Activated CD8-positive, alpha-beta T cell treated with anti-CD3 and anti-CD28 coated beads for 36 hours (primary cell): Measurements from ENCODE around the gene LRG1. TPM values are rescaled to one million over a fixed set of nuclear protein-coding genes. Genes with fewer than 3 reads are reported as not detected.

Experiments
- ATAC-seq: fragments of 200-7000 bp; cut with Tn5 transposase; one replicate; pipeline ENCODE4 v1.10.0; 2021; ENCODE audit warnings: mild to moderate bottlenecking, moderate library complexity
- CTCF ChIA-PET: fragments of 350-600 bp; sonication (Branson Sonifier 250); formaldehyde crosslinking; loops from one replicate; lab custom pipeline; 2021; ENCODE audit warnings: antibody characterized with exemption; lab: Charles Lee
- POLR2A ChIA-PET: fragments of 350-600 bp; sonication (Branson Sonifier 250); formaldehyde crosslinking; loops from one replicate; lab custom pipeline; 2021; ENCODE audit warnings: antibody characterized with exemption; lab: Charles Lee
- DNase-seq: peaks from one replicate; pipeline ENCODE4 v3.0.0-alpha.2; 2020
- H3K27ac Mint-ChIP-seq: one replicate; pipeline ENCODE4 v1.8.0; 2021; ENCODE audit warnings: mild to moderate bottlenecking, mixed read lengths
- H3K27me3 Mint-ChIP-seq: one replicate; pipeline ENCODE4 v1.8.0; 2021; ENCODE audit warnings: mixed read lengths
- H3K36me3 Mint-ChIP-seq: one replicate; pipeline ENCODE4 v1.8.0; 2021; ENCODE audit warnings: low read depth, mixed read lengths
- H3K4me1 Mint-ChIP-seq: one replicate; pipeline ENCODE4 v1.8.0; 2021; ENCODE audit warnings: low read depth, mixed read lengths
- H3K4me3 Mint-ChIP-seq: one replicate; pipeline ENCODE4 v1.8.0; 2021; ENCODE audit warnings: mild to moderate bottlenecking, moderate library complexity, mixed read lengths
- H3K9me3 Mint-ChIP-seq: one replicate; pipeline ENCODE4 v1.8.0; 2021; ENCODE audit warnings: mixed read lengths
- intact Hi-C: fragments of 100-400 bp; cut with micrococcal nuclease; formaldehyde crosslinking; loops from one replicate; pipeline ENCODE4 v1.10.0; 2022
- total RNA-seq, 2 experiments: library from RNA; stranded (reverse); gene quantifications; one replicate each; pipeline ENCODE4 v1.2.3, GENCODE V29; 2021
- TF ChIP-seq, protein P1 (sequence below): fragments of 200-600 bp; IDR thresholded peaks from one replicate; pipeline ENCODE4 v1.8.0; 2022; ENCODE audit warnings: antibody characterized with exemption, mild to moderate bottlenecking

The LRG1 gene
- total RNA-seq, 2 experiments from 2014 or later = 0.09 TPM; not detected in 1

DNA sequence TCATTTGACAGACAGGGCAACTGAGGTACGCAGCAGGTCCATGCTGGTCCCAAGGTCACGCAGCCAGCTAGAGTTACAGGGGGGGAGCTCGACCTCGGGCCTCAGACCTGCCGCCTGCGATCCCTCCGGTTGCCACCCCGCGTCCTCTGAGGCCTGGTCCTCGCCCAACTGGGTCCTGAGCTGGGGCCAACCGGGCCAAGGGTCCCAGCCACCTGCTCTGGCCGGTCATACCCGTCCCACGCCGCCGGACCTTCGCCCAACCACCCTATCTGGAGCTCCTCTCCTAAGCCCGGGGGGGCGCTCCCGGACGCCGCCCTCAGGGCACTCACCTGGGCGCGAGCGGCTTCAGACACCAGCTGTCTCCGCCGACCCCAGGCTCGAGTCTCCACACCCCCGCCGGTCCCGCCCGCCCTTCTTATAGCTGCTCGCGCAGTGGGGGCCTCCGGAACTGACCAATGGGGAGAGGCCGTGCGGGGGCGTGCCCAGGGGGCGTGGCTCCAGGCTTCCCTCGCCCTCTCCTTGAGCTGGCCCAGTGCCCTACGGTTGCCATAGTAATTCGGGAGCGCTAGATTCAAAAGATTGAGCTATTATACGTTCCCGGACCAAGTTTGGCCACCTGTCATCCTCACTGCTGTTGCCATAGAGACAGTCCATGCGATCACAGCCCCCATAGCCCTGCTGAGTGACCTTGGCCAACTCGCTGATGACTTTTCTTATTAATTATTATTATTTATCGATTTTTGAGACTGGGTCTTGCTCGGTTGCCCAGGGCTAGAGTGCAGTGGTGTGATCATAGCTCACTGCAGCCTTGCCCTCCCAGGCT, 4.8 kb downstream of the LRG1 start, which contains the start of gene PLIN5:
Gene PLIN5 (minus strand): TSS at position 389 of the 823 bp plus-strand sequence. CDS start 1,150 bp downstream, outside the sequence.
- Mint-ChIP-seq H3K27ac (no peak within 1 kb of the TSS), H3K4me1 (peaks cover 10% of the 10 kb centered on the region), H3K36me3 (no peaks in the 10 kb centered on the region), H3K27me3 (peaks cover 12% of the 10 kb centered on the region), H3K4me3 (no peak within 1 kb of the TSS), H3K9me3 (no peaks in the 10 kb centered on the region)
- ATAC-seq (peak; percentile 80), DNase-seq (peak; percentile 70)
- POLR2A ChIA-PET = interaction anchor here (0.6 to 1.9 kb wide), 3 partner anchors 12 to 31 kb away, joined by 3 to 5 read pairs (median 4); no protein-coding TSS in a partner anchor
- CTCF ChIA-PET = interaction anchor here (0.7 to 3.4 kb wide), 6 partner anchors 11 to 101 kb away, joined by 3 to 39 read pairs (median 6); partner anchors contain the start of gene SEMA6B
- TF ChIP-seq, protein P1, sequence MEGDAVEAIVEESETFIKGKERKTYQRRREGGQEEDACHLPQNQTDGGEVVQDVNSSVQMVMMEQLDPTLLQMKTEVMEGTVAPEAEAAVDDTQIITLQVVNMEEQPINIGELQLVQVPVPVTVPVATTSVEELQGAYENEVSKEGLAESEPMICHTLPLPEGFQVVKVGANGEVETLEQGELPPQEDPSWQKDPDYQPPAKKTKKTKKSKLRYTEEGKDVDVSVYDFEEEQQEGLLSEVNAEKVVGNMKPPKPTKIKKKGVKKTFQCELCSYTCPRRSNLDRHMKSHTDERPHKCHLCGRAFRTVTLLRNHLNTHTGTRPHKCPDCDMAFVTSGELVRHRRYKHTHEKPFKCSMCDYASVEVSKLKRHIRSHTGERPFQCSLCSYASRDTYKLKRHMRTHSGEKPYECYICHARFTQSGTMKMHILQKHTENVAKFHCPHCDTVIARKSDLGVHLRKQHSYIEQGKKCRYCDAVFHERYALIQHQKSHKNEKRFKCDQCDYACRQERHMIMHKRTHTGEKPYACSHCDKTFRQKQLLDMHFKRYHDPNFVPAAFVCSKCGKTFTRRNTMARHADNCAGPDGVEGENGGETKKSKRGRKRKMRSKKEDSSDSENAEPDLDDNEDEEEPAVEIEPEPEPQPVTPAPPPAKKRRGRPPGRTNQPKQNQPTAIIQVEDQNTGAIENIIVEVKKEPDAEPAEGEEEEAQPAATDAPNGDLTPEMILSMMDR = no peak
- intact Hi-C loops = no loop called here

DNA sequence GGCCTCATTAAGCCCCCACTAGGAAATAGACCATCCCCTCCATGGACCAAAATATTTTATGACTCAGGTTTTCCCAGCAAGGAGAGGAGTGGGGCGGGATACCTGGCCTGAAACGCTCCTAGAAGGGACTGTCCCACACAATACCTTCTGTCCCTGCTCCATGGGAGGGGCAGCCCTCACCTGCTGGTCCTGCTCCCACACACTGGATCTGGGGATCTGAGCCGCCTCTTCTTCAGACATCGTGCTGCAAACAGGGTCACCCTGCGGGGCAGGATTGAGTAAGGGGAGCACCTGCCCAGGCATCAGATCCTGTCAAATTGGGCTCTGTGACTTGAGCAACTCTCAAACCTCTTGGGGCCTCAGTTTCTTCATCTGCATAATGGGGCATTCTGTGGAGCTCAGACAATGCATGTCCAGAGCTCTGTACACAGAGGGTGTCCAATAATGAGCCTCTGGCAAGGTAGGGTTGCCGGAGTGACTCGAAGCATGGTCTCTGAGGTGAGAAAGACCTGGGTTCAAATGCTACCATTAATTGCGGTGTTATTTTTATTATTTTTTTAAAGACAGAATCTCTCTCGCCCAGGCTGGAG, 5.9 kb downstream of the LRG1 start:
- H3K27me3 Mint-ChIP-seq = peaks cover 8% of the 10 kb centered on the region
- H3K4me1 Mint-ChIP-seq = peaks cover 5% of the 10 kb centered on the region
- no peaks in the 10 kb centered on the region for H3K36me3 Mint-ChIP-seq
- no peaks in the 10 kb centered on the region for H3K9me3 Mint-ChIP-seq
- DNase-seq (no peak), ATAC-seq (no peak)
- no peak overlapping the region for H3K4me3 Mint-ChIP-seq
- POLR2A ChIA-PET = interaction anchor here (1.7 kb wide), 1 partner anchor 11 kb away, joined by 5 read pairs; no protein-coding TSS in a partner anchor
- intact Hi-C loops = no loop called here
- CTCF ChIA-PET = interaction anchor here (1.2 to 3.4 kb wide), 4 partner anchors 10 to 103 kb away, joined by 5 to 39 read pairs (median 8); partner anchors contain the start of gene SEMA6B
- no peak overlapping the region for H3K27ac Mint-ChIP-seq
- TF ChIP-seq, protein P1 = no peak

DNA sequence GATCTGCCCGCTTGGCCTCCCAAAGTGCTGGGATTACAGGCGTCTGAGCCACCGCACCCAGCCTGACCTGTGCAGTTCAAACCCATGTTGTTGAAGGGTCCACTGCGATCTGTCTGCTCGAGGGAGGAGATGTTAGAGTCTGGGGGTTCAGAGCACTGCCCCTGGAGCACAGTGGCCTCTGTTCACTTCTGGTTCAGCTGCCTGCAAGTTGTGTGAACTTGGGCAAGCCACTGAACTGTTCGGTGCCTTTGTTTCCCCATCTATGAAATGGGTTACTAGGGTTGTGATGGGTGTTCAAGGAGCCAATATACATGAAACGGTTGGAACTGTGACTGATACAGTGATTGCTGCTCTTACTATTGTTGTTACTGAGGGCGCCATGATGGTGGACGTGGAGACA, 6.5 kb downstream of the LRG1 start:
- TF ChIP-seq, protein P1 = no peak
- ATAC-seq (no peak), DNase-seq (no peak)
- POLR2A ChIA-PET = no interaction called here
- intact Hi-C loops = no loop called here
- no peak overlapping the region for H3K4me3 Mint-ChIP-seq
- no peaks in the 10 kb centered on the region for H3K36me3 Mint-ChIP-seq
- no peak overlapping the region for H3K27ac Mint-ChIP-seq
- no peaks in the 10 kb centered on the region for H3K9me3 Mint-ChIP-seq
- H3K27me3 Mint-ChIP-seq = peaks cover 8% of the 10 kb centered on the region
- peaks cover 5% of the 10 kb centered on the region for H3K4me1 Mint-ChIP-seq
- CTCF ChIA-PET = no interaction called here

DNA sequence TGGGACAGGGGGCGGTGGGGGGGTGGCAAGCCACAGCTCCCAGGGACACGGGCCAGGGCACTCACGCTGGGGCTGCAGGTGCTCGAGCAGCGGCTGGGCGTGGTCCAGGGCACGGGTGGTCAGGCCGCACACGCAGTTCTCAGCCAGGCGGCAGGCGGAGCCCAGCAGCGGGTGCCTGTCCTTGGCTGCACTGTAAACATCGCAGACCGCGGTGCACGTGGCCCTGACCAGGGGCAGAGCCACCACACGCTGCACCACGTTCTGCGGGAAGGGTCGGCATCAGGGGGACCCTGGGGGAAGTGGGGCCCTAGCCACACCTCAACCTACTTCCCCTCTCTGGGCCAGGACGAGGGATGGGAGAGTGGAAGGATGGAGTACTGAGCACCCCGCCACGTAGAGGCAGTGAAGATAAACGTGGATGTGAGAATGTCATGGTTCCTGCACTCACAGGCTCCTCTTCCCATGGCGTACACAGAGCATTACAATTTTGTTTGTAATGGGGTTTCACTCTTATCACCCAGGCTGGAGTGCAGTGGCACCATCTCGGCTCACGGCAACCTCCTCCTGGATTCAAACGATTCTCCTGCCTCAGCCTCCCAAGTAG, 8.2 kb downstream of the LRG1 start:
- Mint-ChIP-seq H3K9me3 (no peaks in the 10 kb centered on the region), H3K36me3 (no peaks in the 10 kb centered on the region), H3K27me3 (peaks cover 8% of the 10 kb centered on the region), H3K27ac (no peak overlapping the region), H3K4me1 (peaks cover 5% of the 10 kb centered on the region), H3K4me3 (no peak overlapping the region)
- ChIA-PET POLR2A (no interaction called here), CTCF (no interaction called here)
- DNase-seq (no peak), ATAC-seq (no peak)
- TF ChIP-seq, protein P1 = no peak
- intact Hi-C loops = no loop called here
